GM21529 (cell line): Measurements from ENCODE around the gene FAM118A.
"Not testable (repeated sequence)": the region's sequence is repeated elsewhere in the genome, so short reads cannot be mapped to it uniquely, and the experiment has no call there.

ENCODE experiments used
- ATAC-seq: cut with Tn5 transposase; IDR thresholded peaks from one replicate; pipeline ENCODE4 v1.9.1; 2021; ENCODE audit not compliant: unreplicated experiment

Gene FAM118A

GRCh38 chr22:45308391-45308956 is 1.3 kb upstream of the FAM118A start:
- no peak for ATAC-seq

- ATAC-seq, result no peak
Measured at GRCh38 chr22:45308957-45309421, 745 bp upstream of the FAM118A start.

DNA sequence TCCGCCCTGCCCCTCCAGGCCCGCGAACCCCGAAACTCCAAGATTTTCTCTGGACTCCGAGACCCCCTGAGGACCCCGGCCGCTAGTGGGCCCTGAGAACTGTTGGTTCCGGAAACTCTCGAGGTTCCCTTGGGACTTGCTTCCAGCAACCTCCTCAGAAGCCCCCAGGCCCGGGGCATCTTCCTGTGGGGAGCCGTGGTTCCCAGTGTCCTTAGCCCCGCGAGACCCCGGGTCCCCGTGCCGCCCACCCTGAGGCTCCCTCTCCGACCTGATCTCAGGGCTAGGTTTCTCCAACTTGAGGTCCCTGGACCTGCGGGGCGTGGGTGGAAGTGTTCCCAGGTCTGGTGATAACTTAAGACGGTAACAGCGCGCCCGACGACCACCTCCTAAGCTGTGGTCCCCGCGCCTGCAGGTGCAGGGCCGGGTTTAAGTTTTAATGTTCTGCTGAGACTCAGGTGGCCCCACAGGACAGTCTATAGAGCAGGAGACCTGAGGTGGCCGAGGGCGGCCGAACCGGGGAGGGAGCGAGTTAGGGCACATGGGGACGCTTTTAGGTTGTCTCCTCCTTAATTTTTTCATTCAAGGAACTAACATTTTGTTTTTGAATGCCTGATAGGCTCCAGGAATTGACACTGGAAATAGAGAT is 720 bp downstream of the FAM118A start:
- no peak for ATAC-seq

DNA sequence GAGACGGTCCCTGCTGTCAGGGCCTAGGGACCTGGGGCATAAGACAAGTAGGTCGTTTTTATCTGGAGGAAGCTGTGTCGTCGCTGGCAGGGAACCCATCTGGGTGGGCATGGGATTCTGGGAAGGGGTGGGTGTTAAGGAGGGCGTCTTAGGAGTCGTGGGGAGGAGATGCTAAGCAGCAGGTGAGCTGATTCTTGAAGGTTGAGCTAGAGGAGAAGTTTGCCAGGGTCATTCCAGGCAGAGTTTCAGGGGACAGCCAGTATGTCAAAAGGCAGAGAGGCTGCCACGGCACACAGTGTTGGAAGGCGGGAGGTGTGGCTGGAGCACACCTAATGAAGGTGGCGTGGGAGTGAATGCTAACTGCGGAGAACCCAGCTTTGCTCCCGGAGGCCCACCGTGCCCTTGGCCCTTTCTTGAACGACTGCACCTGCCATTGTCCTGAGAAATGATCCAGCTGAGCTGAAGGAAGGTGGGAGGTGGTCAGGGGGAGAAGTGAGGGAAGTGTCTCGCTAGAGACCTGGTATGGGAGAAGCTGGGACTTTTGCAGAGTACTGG is 1.3 kb downstream of the FAM118A start:
- ATAC-seq, result no peak

GRCh38 chr22:45312415-45312814 is 2.7 kb downstream of the FAM118A start:
- ATAC-seq, result no peak

DNA sequence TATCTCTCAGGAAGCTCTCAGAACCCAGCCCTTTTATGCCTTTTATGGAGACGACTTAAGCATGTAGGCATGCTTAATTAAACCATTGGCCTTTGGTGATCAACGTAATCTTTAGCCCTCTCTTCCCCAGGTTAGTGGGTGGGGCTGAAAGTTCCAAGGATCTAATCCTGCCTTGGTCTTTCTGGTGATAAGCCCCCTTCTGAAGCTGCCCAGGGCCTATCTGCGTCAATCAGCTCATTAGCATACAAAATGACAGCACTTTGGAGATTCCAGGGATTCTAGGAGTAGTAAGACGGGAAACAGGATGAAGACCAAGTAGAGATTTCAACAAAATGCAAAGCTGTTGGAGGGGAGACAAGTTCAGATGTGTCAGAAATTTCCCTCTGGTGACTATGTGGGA is 3.1 kb downstream of the FAM118A start:
- ATAC-seq, result no peak

GRCh38 chr22:45314054-45314721 is 4.5 kb downstream of the FAM118A start:
- no peak for ATAC-seq

DNA sequence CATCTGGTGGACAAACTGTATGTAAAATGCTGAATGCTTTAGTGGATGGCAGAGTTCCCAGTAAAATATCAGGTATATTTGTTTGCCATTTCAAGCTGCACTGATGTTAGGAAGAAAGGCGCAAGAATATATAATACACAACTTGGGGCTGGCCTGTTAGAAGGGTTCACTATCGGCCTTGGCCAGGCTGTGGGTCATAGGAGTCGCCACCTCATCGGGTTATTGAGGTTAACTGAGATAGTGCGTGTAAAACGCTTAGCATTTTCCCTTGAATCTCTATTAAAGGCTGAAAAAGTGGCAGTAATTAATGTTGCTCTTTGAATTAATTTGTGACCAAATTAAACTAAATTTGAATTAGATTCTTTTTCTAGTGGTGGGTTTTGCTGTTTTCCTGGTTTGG is 5.1 kb downstream of the FAM118A start:
- ATAC-seq, result no peak

DNA sequence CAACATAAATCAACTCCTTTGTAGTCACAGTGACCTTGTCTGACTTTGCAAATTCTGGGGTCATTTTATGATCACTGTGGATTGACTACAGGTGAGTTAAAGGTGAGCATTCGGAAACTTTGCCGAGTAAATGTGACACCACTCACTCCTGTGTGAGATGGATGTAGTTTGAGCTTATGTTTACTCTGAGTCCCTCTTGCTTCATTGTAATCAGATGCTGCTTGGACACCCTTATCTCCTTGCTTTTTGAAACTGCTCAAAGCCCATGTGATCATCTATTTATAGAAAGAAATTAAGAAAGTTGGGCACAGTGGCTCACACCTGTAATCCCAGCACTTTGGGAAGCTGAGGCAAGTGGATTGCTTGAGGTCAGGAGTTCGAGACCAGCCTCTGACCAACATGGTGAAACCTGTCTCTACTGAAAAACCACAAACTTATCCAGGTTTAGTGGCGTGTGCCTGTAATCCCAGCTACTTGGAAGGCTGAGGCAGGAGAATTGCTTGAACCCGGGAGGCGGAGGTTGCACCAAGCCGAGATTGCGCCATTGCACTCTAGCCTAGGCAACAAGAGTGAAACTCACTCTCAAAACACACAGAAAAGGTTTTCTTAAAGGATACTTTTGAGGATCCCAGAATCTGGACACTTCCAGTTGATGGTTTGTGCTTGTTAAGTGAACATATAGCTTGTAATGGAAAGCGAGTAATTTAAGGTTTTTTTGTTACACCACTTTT is 7.2 kb downstream of the FAM118A start:
- no peak for ATAC-seq

DNA sequence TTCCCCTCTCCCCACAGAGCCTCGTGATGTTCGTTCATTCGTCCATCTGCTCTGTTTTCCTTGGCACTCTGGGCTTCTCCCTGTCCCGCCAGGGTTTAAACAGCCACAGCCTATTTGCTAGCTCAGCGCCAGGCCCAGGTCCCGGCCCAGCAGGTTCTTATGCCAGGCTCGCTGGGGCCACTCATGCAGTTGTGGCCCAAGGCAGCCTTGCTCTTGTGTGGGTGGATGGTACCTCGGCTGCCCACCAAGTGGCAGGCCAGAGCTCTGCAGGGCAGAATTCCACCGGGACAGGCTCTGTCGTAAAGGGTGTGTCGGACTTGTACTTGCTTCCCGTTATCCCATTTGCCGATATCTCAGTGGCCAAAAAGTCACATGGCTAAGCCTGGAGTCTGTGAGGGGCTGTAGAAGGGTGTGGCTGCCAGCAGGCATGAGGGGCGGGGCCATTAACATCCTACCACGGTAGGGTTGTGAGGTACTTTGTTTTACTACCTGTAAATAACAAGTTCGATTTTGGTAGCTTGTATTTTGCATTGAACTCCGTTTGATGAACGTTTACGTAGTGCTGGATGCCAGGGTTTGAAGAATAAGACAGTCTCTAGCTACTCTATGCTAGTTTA is 7.9 kb downstream of the FAM118A start:
- no peak for ATAC-seq

DNA sequence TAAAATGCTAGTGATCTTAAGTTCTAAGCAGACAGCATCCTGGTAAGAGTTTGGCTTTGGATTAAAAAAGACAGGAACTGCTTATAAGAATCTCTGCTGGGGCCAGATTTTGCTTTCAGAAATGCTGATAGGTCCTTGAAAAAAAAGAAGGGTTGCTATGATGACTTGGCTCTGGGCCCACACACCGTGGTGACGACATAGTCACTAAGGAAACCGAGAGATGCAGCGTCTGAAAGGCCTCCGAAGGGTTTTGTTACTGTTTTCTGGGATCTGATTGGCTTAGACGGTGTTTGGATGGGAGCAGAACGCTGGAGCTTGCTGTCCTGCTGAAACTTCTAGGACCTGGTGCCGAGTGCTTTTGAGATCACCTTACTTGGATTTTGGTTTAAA is 8.4 kb downstream of the FAM118A start:
- peak; percentile 70 for ATAC-seq

- ATAC-seq, result peak; percentile 36
Measured at GRCh38 chr22:45318558-45319323, 9.0 kb downstream of the FAM118A start.

- ATAC-seq, result no peak
Measured at GRCh38 chr22:45319324-45319685, 9.6 kb downstream of the FAM118A start.

GRCh38 chr22:45320357-45320976 is 10.7 kb downstream of the FAM118A start:
- no peak for ATAC-seq

- ATAC-seq, result no peak
Measured at GRCh38 chr22:45321827-45322226, 12.1 kb downstream of the FAM118A start.

DNA sequence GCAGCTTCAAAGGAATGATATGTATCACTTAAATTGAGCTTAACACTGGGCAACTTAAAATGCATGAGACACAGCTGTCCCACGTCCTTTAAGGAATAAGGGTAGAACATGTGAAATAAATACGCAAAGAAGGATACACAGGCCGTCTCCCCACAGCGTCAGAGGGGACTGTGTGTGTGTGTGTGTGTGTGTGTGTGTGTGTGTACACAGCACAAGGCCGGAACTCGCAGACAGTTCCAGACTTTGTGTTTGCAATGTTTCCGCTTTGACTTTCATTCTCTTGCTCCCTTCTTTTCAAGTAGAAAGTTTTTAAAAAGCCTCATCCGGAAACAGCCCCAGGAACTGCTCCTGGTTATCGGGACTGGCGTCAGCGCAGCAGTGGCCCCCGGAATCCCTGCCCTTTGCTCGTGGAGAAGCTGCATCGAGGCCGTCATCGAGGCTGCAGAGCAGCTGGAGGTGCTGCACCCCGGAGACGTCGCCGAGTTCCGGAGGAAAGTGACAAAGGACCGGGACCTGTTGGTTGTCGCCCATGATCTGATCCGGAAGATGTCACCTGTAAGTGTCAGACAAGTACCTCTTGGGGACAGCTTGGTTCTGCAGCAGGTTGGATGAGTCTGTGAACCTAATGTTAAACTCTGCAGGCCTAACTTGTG is 13.3 kb downstream of the FAM118A start:
- no peak for ATAC-seq

DNA sequence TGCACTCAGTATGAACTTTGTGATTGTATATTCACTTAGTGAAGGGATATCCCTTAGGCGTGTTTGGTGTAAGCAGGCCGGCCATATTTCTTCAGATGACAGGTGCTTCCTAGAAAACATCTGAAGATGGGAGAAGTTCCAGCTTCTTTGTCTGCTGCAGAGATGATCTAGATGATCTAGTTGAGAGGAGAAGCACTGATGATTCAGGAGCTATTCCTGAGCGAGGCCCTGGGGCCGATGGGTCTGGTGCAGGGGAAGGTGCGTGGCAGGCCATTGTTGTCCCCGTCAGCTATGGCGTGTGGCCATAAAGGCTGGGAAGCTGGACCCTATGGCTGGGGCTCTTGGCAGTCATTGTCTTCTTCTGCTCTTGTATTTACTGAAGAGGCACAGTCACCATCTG is 14.0 kb downstream of the FAM118A start:
- no peak for ATAC-seq

DNA sequence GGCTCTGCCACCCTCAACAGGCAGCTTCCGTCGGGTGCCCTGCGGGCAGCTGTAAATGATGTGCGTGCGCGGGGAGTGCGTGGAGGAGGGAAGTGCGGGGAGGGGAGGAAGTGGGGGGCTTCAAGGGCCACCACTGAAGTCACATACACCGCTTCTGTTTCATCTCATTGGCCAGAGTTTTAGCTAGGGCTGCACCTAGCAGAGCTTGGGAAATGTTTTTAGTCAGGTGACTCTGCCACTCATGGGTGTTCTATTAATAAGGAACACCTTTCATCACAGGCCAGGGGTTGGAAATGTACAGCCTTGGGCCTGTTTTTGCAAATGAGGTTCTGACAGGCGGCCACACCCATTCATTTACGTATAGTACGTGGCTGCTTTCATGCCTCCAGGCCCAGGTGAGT is 14.6 kb downstream of the FAM118A start:
- no peak for ATAC-seq

DNA sequence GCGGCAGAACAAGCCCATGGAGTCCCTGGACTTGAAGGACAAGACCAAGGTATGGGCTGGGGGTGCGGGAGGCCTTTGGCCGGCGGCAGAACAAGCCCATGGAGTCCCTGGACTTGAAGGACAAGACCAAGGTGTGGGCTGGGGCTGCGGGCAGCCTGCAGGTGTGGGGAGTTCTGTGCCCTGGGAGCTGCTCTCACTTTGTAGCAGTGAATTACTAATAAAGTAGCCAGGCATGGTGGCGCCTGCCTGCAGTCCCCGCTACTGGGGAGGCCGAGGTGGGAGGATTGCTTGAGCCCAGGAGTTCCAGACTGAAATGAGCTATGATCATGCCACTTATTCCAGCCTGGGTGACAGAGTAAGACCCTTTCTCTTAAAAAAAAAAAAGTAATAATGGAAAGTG is 18.5 kb downstream of the FAM118A start:
- not testable (repeated sequence) for ATAC-seq
